Sciatic nerve (tissue), 2 donors: ENCODE results near the gene GPR37L1. TPM values are rescaled to one million over a fixed set of nuclear protein-coding genes. Genes with fewer than 3 reads are reported as not detected.
A peak's percentile ranks its signal among the peaks of the same experiment; 100 is the strongest.

Experiments used
- ATAC-seq: fragments of 200-7000 bp; cut with Tn5 transposase; one replicate; pipeline ENCODE4 v1.9.1; 2020; ENCODE audit warnings: mild to moderate bottlenecking, moderate library complexity
- DNase-seq: peaks from one replicate; pipeline ENCODE4 v3.0.0-alpha.2; 2020; ENCODE audit warnings: low spot score
- intact Hi-C: fragments of 100-400 bp; cut with DNase I; formaldehyde crosslinking; loops from one replicate; pipeline ENCODE4 v1.14.2; 2022
- total RNA-seq: library from RNA; stranded (reverse); fragmentation: NEBNext Ultra II Directional; extraction: Animal tissue kit (Norgen Biotek cat#: 25700); gene quantifications from one replicate; pipeline ENCODE4 v1.2.1, GENCODE V29; 2021
- donor health status: DM: no; HTN: no; CAD: no.
- donor health status: DM: no; HTN: no; CAD: no.

The GPR37L1 gene
- total RNA-seq, 1 donor from 2014 or later = 33.3 TPM

DNA sequence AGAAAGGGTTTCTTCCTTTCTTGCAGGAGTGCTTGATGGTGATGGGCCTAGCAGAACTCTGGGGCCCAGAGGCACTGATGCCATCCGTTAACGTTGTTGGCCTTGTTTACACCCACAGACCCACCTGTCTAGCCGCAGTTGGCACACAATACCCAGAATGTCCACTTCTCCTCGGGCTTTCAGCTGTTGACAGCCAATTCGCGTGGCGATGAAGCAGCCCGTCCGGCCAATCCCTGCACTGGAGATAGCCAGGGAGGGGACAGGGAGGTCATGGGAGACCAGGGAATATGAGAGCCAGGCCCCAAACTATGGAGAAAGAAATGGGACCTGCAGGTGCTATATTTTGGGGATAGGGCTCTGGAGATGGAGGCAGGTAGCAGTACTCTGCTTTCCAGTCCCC, 27.5 kb downstream of the GPR37L1 start:
- intact Hi-C loops = no loop called here
- DNase-seq (no peak), ATAC-seq (no peak)

DNA sequence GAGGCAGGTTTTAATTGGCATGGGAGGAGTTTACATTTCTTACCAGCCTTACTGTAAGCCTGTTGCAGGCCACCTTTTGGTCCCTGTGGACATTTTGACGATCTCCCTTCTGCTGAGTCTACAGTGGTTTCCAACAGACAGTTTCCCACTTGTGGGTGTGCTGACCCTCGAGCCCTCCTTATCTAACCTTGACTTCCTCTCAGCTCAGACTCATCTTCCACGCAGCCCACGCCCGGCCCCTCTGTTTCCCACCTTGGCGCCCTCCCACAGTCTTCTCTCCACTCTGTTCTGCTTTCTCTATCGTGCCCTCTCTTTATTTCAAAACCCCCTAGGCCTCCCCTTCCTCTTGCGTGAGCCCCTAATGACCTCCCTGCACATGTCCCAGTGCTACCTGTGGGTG, 27.9 kb downstream of the GPR37L1 start:
- no peak for ATAC-seq
- intact Hi-C loops = no loop called here
- DNase-seq = no peak

DNA sequence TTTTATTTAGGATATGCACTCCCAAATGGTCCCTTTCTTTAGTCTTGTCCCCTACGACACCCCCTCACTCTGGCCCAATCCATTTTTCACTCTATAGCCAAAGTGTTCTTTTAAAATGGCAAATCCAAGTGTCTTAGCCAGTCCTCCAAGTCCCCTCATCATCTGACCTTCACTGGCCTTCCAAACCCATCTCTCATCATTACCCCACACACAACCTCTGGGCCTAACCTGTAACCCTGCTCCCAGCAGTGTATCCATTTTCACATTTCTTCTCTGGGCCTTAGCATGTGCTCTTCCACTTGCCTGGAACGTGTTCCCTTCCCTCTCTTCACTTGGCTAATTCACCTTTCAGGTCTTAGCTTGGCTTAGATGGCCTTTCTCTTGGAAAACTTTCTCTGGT, 28.3 kb downstream of the GPR37L1 start:
- intact Hi-C loops = no loop called here
- DNase-seq (no peak), ATAC-seq (no peak)

- no peak for DNase-seq
- ATAC-seq = no peak
- intact Hi-C loops = no loop called here
Measured at GRCh38 chr1:202152399-202152798, 29.7 kb downstream of the GPR37L1 start.

- intact Hi-C loops = no loop called here
- no peak for DNase-seq
- no peak for ATAC-seq
Measured at GRCh38 chr1:202153284-202153683, 30.6 kb downstream of the GPR37L1 start.

- DNase-seq = no peak
- no peak for ATAC-seq
- intact Hi-C loops = no loop called here
Measured at GRCh38 chr1:202154148-202154765, 31.5 kb downstream of the GPR37L1 start.

- intact Hi-C loops = no loop called here
- ATAC-seq = peak; percentile 56
Measured at GRCh38 chr1:202154766-202155477, 32.2 kb downstream of the GPR37L1 start.

GRCh38 chr1:202155478-202156021, 32.8 kb downstream of the GPR37L1 start:
- intact Hi-C loops = no loop called here
- no peak for ATAC-seq
- DNase-seq = no peak

More at GRCh38 chr1:202154766-202155477, 32.2 kb downstream of the GPR37L1 start:
- DNase-seq = no peak

DNA sequence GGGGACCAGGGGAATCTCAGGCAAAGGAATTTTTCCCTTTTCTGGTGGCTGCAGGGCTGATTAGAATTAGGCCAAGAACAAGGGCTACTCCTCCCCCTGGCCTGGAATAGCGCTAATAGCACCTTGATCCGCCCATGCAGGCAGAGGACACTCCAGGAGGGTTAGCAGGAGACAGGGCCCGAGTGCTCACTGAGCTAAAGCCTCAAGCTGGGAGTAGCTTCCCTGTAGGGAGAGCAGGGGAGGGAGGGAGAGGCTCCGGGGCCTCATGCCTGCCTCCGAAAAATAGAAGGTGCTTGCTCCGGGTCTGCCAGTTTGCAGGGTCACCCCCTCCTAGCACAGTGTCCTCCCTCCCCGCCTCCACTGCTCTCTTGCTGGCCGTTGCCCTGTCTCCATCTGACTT, 33.9 kb downstream of the GPR37L1 start:
- intact Hi-C loops = no loop called here
- ATAC-seq (no peak), DNase-seq (no peak)

DNA sequence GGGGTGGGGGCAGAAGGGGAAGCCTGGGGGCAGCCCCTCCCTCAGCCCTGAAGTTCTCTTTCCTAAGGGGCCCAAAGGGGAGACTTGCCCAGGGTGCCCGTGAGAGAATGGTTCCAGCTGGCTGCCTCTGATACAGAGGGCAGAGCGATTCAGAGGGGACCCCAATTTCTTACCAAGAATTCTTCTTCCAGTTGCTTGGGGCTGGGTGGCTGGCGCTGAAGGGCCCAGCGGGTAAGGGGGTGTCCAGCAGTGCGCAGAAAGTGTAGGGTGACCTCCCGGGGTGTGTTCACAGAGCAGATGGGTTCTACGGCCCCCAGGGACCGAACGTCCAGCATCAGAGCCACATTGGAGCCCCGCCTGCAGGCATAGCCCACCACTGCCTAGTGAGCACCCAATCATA, 35.2 kb downstream of the GPR37L1 start:
- intact Hi-C loops = no loop called here
- ATAC-seq = no peak

DNA sequence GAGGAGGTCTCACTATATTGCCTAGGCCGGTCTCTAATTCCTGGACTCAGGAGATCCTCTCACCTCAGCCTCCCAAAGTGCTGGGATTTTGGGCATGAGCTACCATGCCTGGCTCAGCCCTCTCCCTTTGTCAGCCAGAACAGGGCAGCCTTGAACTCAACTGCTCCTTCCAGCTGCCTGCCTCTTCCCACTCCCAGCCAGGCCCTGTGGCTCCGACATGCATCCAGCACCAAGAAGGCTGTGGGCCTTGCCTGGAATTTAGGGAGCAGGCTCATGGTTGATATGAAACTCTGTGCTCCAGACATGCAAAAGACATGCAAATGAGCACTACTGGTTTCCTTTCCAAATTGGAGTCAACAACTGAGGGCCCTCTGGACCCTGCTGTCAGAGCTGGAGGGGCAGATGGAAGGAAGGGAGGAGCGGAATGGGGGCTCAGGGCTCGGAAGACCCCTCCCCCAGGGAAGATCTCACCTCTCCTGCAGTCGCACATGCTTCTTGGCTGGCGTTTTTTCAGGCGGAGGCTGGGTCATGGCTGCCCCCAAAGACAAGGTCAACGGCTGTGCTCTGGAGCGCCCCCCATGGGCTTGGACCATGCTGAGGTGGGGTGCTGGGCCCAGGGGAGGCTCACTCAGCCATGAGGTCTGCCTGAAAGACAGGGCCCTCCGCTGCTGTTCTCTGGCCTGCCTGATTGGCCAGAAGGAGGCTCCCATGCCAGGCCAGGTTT, 36.3 kb downstream of the GPR37L1 start:
- DNase-seq (no peak), ATAC-seq (no peak)
- intact Hi-C loops = no loop called here

More for the DNA sequence above, 35.2 kb downstream of the GPR37L1 start:
- DNase-seq = no peak

DNA sequence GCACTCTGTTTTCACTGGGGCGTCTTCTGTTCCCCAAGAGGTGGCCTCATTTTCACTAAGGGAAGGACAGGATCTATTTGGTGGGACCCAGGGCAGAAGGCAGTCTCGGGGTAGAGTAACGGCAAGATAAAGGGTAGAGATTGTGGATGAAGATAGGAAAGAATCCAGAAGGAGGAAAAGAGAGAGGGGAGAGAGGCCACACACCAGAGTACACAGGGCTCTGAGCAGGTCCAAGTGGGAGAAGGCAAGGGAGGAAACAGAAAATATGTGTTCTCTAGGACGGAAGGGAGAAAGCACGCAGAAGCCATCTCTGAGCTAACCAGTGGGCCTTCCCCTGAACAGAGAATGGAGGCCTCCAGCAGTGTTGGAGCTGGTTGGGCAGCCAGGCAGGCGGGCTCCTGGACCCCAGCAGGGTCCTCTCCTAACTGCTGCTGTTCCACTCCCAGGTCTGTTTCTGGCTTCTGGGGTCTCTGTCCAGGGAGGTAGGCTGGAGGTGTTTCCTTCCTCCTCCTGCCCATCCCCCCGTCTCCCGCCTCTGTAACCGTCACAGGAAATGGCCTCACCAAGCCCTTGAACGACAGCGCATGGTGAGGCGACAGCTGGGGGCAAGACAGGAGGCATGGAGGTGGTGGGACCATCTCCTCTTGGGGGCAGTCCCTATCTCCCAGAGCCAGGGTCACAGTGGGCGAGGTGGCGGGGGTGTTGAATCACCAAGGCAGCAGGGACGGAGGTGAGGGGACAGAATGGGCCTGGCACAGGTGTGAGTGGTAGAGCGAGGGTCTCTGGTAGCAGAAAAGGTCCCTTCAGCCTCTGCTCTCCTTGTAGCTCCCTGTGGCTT, 37.0 kb downstream of the GPR37L1 start:
- no peak for DNase-seq
- ATAC-seq = no peak
- intact Hi-C loops = no loop called here

GRCh38 chr1:202160377-202160940, 37.7 kb downstream of the GPR37L1 start, which contains the start of gene PTPN7:
PTPN7 (minus strand) TSS chr1:202160602; CDS start chr1:202159402, 1,200 bp downstream.
- intact Hi-C loops = no loop called here
- DNase-seq (no peak), ATAC-seq (no peak)

DNA sequence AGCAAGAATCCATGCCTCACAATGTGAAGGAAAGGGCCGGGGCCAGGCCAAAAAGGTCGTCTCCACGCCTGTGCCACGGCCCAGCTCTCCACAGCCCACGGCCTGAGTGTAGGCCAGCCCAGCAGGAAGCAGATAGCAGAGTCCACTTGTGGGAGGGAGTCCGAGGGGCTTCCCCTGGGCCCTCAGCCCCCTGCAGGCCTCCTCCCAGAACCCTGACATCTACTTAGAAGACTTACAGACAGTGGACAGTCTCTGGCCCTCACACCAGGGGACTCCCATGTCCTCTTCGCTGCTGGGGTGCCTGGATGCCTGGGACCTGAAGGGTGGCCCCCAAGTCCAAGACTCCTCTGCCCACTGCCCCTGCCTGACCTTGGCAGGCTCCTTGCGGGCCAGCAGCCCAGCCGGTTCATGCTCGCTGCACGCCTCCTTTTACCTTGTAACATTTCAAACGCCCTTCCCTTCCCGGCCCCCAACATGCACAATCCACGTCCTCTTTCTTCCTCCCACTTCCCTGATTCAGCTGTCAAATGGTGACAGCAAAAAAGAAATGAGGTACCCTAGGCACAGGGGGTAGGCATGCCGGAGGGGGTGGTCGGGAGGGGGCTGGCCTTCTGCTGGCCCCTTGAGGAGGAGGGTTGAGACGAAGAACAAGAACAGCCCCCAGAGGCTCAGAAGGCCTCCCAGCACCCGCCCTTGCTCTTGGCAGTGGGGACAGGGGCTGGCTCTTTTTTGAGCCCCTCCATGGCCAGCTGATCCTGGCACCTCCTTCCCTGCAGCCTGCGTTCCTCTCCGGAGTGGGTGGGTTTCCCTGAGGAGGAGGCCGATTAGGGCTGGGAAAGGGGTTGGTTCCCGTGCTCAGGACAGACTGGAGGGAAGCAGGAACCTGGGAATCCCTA, 38.7 kb downstream of the GPR37L1 start:
- intact Hi-C loops = no loop called here
- no peak for ATAC-seq
- DNase-seq = no peak

GRCh38 chr1:202162047-202162417, 39.3 kb downstream of the GPR37L1 start:
- DNase-seq = no peak
- no peak for ATAC-seq
- intact Hi-C loops = no loop called here

- DNase-seq = no peak
- ATAC-seq = peak; percentile 3
- intact Hi-C loops = no loop called here
Measured at GRCh38 chr1:202162418-202163280, 39.9 kb downstream of the GPR37L1 start.
